Esophagus mucosa (tissue), 1 donor: ENCODE results near the gene MERTK. TPM values are rescaled to one million over a fixed set of nuclear protein-coding genes. Genes with fewer than 3 reads are reported as not detected.

Experiments
- ATAC-seq: fragments of 200-7000 bp; cut with Tn5 transposase; one replicate; pipeline ENCODE4 v1.9.1; 2020
- total RNA-seq: library from RNA; stranded (reverse); gene quantifications from one replicate; pipeline ENCODE4 v1.2.4, GENCODE V29; 2023
- donor health status: DM: yes; HTN: yes; CAD: no.

Gene MERTK
- total RNA-seq, 1 donor from 2014 or later: 5.4 TPM

DNA sequence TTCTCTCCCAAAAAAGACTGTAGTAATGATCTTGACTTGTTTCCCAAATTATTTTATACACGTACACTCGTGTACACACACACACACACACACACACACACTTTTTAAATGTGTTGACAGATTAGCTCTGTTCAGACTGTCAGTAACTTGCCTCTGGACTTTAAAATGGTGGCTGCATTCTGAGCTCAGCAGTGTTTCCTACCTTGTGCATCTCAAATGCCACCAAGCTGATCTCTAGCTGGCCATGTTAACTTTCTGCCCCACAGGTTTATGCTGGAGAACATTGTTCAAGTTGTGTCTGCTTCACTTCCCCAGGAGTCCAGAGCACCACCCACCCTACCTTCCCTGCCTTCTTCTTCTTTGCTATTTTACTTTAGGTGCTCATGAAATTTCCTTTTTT, 83.3 kb downstream of the MERTK start:
- no peak for ATAC-seq

DNA sequence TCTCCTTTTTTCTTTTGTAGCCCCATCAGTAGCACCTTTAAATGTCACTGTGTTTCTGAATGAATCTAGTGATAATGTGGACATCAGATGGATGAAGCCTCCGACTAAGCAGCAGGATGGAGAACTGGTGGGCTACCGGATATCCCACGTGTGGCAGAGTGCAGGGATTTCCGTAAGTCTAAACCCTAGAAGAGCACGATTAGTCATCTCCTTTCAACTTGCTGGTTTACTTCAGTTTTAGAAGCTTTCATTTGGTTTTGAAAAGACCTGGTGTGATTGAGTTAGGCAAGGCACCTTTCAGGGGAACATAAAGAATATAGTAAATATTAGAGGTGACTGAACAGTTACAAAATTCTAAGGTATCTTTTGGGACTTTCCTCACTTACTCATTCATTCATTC, 84.4 kb downstream of the MERTK start:
- no peak for ATAC-seq

DNA sequence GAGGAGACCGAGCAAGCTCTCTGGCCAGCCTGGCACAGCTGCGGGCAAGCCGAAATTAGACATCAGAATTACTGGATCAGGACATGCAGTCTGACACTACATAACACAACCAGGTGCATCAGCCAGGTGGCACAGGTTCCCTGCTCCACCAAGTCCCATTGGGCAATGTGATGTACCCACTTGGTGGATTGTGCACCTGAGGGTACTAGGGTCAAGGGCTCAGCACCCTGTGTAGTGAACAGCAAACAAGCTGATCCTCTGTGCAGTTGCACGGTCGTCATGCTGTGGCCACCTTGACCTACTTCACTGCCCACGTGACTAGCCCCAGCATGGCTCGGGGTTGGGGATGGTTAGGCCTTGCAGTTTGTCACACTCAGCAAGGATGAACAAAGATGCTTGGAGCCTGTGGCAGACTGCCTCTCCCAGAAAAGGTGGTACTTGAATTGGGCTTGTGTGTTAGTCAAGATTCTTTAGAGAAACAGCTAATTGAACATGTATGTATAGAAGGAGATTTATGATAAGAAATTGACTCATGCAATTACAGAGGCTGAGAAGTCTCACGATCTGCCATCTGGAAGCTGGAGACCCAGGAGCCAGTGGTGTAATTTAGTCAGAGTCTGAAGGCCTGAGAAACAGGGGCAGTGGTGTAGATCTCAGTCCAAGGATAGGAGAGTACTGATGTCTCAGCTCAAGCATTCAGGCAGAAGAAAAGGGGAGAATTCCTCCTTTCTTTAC, 85.2 kb downstream of the MERTK start:
- ATAC-seq: no peak

DNA sequence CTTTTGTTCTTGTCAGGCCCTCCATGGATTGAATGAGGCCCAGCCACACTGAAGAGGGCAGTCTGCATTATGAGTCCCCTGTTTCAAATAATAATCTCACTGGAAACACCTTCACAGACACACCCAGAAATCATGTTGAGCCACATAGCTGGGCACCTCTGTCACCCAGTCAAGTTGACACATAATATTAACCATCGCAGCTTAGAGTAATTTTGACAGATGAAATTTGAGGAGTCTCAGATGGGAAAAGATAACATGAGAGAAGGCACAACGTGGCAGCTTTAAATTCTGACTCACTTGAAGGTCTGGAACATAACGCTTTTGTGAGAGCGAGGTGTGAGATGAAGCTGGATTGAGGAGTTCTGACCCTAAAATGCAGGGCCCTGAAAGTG, 85.8 kb downstream of the MERTK start:
- ATAC-seq: peak; percentile 86

GRCh38 chr2:111985514-111985913, 87.1 kb downstream of the MERTK start:
- ATAC-seq: no peak

GRCh38 chr2:111986116-111986900, 87.9 kb downstream of the MERTK start:
- no peak for ATAC-seq

- no peak for ATAC-seq
Measured at GRCh38 chr2:111990375-111990774, 92.0 kb downstream of the MERTK start.

- ATAC-seq: no peak
Measured at GRCh38 chr2:111990856-111991255, 92.4 kb downstream of the MERTK start.

GRCh38 chr2:111994042-111994441, 95.6 kb downstream of the MERTK start:
- ATAC-seq: no peak

DNA sequence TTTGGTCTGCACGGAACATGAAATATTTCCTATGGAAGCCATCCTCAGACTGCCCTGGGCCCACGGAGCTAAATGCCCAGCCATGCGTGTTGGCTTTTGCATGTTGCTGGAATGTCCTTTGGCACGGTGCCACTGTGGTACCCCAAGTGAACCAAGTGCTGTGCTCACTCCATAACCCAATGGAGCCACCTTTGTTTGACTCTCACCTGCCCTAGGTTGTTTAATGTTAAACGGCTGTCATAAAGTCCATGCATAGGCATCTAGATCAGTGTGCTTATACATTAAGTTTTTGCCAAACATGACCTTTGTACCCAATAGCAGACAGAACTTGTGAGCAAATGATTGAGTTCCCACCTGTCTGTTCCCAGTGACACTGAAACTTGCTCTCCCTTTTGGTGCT, 96.7 kb downstream of the MERTK start:
- ATAC-seq: no peak

DNA sequence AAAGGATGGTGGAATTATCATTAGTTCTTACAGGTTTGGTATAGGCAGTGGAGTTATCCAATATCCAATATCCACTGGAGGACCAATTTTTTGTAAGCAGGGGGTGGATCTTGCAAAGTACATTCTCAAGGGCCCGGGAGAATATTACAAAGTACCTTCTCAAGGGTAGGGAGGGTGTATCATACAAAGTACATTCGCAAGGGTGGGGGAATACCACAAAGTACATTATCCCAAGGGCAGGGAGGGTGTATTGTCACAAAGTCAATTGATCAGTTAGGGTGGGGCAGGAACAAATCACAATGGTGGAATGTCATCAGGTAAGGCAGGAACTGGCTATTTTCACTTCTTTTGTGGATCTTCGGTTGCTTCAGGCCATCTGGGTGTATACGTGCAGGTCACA, 101.4 kb downstream of the MERTK start:
- ATAC-seq: no peak

DNA sequence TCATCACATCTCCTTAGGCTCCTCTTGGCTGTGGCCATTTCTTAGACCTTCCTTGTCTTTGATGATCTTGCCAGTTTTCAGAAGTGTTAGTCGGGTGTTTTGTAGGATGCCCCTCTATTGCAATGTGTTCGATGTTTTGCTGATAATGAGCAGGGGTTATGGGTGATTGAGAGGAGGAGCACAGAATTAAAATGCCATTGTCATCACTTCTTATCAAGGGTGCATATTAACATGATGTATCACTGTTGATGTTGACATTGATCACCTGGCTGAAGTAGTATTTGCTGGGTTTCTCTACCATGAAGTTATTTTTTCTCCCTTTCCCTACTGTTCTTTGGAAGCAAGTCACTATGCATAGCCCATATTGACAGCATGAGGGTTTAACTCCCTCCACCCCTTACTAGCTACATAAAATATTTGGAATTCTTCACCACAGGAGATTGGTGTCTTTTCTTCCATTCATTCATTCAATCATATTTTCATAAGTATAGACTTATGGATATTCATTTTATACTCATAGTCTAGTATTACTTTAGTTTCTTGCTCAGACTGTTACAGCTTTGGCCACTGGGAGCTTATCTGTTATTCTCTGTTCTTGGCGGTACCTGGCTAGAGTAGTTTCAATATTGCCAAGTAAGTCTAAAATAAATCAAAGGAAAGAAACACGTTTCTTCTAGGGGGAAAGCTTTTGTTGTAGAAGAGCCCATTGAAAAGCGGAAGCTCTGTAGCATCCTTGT, 102.2 kb downstream of the MERTK start:
- ATAC-seq: no peak

- ATAC-seq: no peak
Measured at GRCh38 chr2:112001136-112001715, 102.8 kb downstream of the MERTK start.

DNA sequence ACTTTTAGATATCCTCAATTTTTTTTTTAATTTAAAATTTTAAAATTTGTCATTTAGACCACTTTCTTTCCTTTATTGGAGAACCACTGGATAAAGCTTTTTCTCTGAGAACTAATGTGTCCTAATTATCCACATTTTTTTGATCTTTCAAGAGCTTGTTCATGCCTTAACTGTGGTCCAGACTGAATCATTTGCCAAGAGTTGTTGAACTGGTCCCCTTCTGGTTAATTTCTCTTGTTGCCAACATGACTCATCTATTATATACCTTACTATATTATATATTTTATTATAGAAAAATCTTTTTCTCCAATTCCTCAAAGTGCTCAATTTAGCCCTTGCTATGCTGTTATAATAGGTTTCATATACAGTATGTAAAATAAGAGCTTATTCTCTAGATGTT, 103.5 kb downstream of the MERTK start:
- ATAC-seq: no peak

DNA sequence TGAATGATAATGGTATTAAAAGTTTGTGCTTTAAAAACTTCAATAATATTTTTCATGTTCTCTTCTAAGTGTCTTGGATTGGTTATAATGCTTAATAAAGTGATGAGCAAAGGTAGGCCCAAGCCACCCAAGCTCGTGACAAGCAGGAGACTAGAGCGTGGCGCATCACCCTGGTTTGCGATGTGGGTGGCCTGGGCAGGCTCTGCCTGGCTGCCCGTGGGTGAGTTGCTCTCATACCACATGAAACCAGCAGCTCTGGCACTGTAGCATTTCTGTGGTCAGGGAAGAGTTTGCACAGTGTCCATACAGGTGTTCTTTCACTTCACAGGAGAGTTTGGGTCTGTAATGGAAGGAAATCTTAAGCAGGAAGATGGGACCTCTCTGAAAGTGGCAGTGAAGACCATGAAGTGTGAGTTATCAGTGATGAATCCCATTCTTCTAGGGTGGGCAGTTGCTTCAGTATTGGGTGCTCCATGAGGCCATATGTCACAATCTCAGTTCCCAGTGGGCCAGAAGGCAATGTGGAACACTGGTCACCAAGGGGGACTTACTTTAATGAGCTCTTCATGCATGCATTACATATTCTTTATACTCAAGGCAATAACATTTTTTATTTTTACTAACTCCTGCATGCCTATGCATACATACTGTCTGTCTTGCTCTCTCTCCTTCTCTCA, 105.3 kb downstream of the MERTK start:
- peak; percentile 6 for ATAC-seq

DNA sequence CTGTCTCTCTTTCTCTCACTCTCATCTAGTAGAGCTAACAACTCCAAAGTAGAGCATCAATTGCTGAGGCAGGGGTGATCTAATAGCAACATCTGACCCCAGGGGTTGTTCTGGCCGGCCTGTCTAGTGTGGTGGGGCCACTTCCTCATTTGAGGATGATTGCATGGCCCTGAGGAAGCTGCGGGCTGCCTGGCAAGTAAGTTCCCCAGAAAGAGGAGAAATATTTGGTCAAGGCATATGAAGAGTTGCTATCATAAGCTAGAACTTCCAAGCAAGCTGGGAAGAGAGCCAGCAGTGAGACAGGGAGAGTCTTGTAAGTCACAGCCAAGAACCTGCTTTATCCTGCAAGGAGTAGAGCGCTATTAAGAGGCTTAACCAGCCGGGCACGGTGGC, 105.8 kb downstream of the MERTK start:
- ATAC-seq: peak; percentile 47

- peak; percentile 19 for ATAC-seq
Measured at GRCh38 chr2:112005406-112006075, 107.1 kb downstream of the MERTK start.

DNA sequence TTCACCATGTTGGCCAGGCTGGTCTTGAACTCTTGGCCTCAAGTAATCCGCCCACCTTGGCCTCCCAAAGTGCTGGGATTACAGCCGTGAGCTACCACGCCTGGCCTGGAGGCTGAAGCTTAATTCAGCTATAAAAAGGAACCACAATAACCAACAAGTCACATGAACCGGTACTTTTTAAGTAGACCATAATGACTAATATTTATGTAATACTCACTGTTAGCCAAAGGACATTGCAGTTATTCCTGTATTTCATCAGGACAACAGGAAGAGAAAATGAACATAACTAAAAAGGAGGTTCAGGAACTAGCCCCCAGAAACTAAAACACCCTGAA, 107.6 kb downstream of the MERTK start:
- peak; percentile 78 for ATAC-seq

GRCh38 chr2:112007493-112007892, 109.1 kb downstream of the MERTK start:
- no peak for ATAC-seq

GRCh38 chr2:112008910-112009485, 110.6 kb downstream of the MERTK start:
- no peak for ATAC-seq

GRCh38 chr2:112010751-112011150, 112.3 kb downstream of the MERTK start:
- ATAC-seq: peak; percentile 79

- no peak for ATAC-seq
Measured at GRCh38 chr2:112012556-112012955, 114.1 kb downstream of the MERTK start.
